Measurements from ENCODE around the gene PDIA2. TPM values are rescaled to one million over a fixed set of nuclear protein-coding genes. Genes with fewer than 3 reads are reported as not detected.

Gene PDIA2
- total RNA-seq, 1 donor, result not detected

DNA sequence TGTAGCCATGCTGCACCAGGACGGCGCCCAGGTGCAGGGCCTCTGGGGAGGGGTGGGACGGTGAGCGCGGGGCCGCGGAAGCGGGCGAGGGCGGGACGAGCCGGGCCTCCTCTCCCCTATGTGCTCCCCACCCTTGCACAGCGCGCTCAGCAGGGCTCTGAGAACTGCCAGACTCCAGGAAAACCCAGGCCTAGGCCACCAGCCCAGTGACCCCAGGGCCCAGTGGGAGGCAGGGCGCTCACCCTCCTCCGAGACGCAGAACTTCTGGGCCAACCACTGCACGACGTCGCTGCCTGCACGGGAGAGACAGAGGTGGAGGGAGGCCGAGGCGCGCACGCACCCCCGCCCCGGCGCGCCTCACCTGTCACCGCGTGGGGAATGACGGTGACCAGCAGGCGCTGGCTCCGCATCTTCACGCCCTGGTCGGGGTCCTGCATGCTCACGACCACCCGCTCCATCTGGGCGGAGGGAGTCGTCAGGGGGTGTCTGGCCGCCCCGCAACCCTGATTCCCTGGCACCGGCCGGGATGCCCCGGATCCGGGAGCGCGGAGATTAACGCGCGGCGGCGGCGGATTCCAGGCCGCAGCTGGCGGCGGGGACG lies 7.8 kb upstream of the PDIA2 start:
- H3K4me3 ChIP-seq (ENCODE audit: low read depth, low read length), result peak overlapping the region; percentile 61
- TF ChIP-seq, protein P1, sequence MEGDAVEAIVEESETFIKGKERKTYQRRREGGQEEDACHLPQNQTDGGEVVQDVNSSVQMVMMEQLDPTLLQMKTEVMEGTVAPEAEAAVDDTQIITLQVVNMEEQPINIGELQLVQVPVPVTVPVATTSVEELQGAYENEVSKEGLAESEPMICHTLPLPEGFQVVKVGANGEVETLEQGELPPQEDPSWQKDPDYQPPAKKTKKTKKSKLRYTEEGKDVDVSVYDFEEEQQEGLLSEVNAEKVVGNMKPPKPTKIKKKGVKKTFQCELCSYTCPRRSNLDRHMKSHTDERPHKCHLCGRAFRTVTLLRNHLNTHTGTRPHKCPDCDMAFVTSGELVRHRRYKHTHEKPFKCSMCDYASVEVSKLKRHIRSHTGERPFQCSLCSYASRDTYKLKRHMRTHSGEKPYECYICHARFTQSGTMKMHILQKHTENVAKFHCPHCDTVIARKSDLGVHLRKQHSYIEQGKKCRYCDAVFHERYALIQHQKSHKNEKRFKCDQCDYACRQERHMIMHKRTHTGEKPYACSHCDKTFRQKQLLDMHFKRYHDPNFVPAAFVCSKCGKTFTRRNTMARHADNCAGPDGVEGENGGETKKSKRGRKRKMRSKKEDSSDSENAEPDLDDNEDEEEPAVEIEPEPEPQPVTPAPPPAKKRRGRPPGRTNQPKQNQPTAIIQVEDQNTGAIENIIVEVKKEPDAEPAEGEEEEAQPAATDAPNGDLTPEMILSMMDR (IDR thresholded peaks at IDR 0.05; ENCODE audit: insufficient read depth, low read length), result no peak
- DNase-seq (ENCODE audit: low read depth), result no peak

DNA sequence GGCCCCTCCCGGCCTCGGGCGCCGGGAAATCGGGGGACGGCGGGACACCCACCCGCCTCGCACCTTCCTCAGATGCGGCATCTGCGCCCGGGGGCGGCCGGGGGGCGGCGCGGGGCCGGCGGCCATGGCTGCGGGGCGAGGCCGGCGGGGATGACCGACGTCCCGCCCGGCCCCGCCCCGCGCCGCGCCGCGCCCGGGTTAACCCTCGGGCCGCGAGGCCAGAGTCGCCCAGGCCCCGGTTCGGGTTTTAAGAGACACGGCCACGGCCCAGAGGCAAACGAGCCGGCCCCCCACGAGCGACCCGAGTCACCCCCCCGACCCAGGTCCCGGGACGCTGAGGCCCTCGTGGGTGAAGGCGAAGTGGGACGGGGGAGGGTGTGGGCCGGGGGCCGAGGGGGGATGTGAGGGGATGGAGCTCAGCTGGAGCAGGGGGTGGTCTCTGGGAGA lies 7.2 kb upstream of the PDIA2 start, which contains the start of gene RGS11:
TSS of gene RGS11 (minus strand) at position 159 of the 447 bp plus-strand sequence. CDS start at position 126, 33 bp downstream.
- TF ChIP-seq, protein P1 (IDR thresholded peaks at IDR 0.05; ENCODE audit: insufficient read depth, low read length), result no peak
- H3K4me3 ChIP-seq (ENCODE audit: low read depth, low read length), result peak within 1 kb of the TSS; percentile 61
- no peak for DNase-seq (ENCODE audit: low read depth)

DNA sequence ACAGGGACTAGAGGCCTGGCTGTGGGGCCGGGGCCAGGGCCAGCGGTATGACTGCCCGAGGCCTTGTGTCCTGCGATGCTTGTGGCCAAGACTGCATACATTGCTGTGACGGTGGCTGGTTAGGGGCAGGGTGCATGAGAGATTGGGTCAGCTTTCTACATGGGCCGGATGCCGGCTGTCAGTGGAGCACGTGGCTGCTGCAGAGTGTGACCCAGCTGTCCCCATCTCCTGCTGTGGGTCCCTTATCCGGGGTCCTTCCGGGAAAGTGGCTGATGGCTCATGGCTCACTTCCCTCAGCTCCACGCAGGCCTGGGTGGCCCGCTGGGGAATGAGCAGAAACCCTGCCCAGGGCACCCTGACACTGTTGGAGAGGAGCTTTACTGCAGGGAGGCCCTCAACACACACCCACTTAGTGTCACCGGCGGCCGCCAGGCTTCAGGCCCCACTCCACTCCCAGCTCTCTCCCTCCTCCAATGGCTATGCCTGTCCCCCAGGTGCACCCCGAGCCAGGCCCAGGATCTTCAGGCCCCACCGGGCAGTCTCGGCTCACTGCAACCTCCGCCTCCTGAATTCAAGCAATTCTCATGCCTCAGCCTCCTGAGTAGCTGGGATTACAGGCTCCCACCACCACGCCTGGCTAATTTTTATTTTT lies 6.4 kb upstream of the PDIA2 start:
- TF ChIP-seq, protein P1 (IDR thresholded peaks at IDR 0.05; ENCODE audit: insufficient read depth, low read length), result no peak
- no peak for DNase-seq (ENCODE audit: low read depth)
- no peak overlapping the region for H3K4me3 ChIP-seq (ENCODE audit: low read depth, low read length)

DNA sequence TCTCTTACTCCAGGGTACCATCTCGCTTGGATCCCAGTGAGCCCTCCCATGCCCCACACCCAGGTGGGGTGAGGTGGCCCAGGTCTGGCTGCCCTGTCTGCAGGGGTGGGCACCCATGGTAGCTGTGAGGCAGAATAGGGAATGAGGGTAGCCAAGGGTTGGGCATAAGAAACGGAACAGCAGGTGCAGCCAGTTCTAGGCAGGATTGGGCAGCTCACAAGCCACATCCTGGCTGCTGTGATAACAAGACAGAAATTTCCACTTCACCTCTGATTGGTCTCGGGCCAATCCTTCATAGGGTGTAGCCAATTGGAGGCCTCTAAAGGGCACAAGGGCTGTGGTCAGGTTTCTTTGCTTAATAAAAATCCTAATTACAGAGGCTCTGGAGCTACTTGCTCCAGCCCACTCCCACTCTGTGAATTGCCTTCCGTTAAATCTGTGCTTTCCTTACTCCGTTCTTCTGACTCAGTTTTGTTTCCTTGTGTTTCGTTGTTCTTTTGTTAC lies 4.0 kb upstream of the PDIA2 start:
- H3K4me3 ChIP-seq (ENCODE audit: low read depth, low read length), result no peak overlapping the region
- peak; percentile 13 for DNase-seq (ENCODE audit: low read depth)
- TF ChIP-seq, protein P1 (IDR thresholded peaks at IDR 0.05; ENCODE audit: insufficient read depth, low read length), result no peak

DNA sequence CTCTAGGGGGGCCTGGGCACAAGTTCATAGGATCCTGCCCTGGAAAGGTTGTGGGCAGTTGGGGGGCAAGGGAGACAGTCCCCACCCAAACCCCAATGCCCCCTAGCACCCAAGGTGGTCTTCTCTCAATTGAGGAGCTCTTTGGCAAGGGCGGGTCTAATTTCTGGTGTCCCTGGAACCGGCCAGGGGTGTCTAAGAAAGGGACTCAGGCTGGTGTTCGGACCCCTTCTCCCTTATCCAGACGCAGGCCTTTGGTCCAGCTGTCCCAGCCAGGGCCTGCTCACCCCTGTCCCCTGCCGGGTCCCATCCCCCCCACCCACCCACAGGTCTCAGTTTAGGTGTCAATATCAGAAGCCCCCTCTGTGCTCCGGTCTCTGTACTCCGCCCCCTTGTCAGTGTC lies 3.4 kb upstream of the PDIA2 start:
- H3K4me3 ChIP-seq (ENCODE audit: low read depth, low read length), result no peak overlapping the region
- TF ChIP-seq, protein P1 (IDR thresholded peaks at IDR 0.05; ENCODE audit: insufficient read depth, low read length), result no peak
- DNase-seq (ENCODE audit: low read depth), result no peak

DNA sequence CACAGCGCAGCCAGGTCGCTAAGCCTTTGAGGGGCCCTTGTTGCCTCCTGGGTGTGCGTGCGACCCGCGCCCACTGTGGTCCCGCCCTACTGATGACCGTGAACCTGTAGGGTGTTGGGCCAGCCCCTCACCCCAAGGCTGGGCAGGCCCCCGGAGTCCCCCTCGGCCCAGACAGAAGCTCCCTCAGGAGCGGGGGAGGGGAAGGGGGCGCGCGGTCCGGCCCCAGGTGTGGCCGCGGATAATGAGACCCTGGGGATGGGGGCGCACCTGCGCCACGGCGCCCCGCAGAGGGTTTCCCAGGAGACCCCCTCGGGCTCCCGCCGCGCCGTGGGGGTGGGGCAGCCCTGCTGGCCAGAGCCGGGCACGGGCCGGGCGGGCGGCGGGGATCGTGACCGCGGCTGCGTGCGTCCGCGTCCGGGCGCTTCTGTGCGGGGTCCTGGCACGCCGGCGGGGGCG lies 2.9 kb upstream of the PDIA2 start:
- TF ChIP-seq, protein P1 (IDR thresholded peaks at IDR 0.05; ENCODE audit: insufficient read depth, low read length), result no peak
- H3K4me3 ChIP-seq (ENCODE audit: low read depth, low read length), result no peak overlapping the region

More for the DNA sequence above, 2.9 kb upstream of the PDIA2 start:
- DNase-seq (ENCODE audit: low read depth), result no peak
